Smooth muscle cell (in vitro differentiated cells): Measurements from ENCODE around the gene DHX15. TPM values are rescaled to one million over a fixed set of nuclear protein-coding genes. Genes with fewer than 3 reads are reported as not detected.

Source experiments
- DNase-seq: peaks from one replicate; lab custom pipeline; 2025; ENCODE audit not compliant: unreplicated experiment; lab: John Stamatoyannopoulos, UW
- H2AFZ ChIP-seq: fragments of 200-600 bp; sonication (generic); 2 replicates; pipeline ENCODE4 v1.6.0; 2016; ENCODE audit warnings: antibody characterized with exemption, low read depth, mild to moderate bottlenecking
- H3F3A ChIP-seq: fragments of 200-600 bp; sonication (generic); 2 replicates; pipeline ENCODE4 v1.6.0; 2017; ENCODE audit warnings: antibody characterized with exemption, low read depth
- H3K27ac ChIP-seq: fragments of 200-600 bp; sonication (generic); 2 replicates; pipeline ENCODE4 v1.5.1; 2016; ENCODE audit warnings: low read depth, mild to moderate bottlenecking
- H3K27me3 ChIP-seq: fragments of 200-600 bp; sonication (generic); 2 replicates; pipeline ENCODE4 v1.6.1; 2016; ENCODE audit warnings: low read depth, mild to moderate bottlenecking
- H3K36me3 ChIP-seq: fragments of 200-600 bp; sonication (generic); 2 replicates; pipeline ENCODE4 v1.5.1; 2016; ENCODE audit warnings: low read depth
- H3K4me1 ChIP-seq: fragments of 200-600 bp; sonication (generic); 2 replicates; pipeline ENCODE4 v1.5.1; 2016; ENCODE audit warnings: low read depth
- H3K4me2 ChIP-seq: fragments of 200-600 bp; sonication (generic); 2 replicates; pipeline ENCODE4 v1.6.0; 2016; ENCODE audit warnings: mild to moderate bottlenecking
- H3K4me3 ChIP-seq: fragments of 200-600 bp; sonication (generic); 2 replicates; pipeline ENCODE4 v1.5.1; 2016; ENCODE audit warnings: mild to moderate bottlenecking
- H3K79me2 ChIP-seq: fragments of 200-600 bp; sonication (generic); 2 replicates; pipeline ENCODE4 v1.6.0; 2016; ENCODE audit warnings: low read depth, mild to moderate bottlenecking
- H3K9ac ChIP-seq: fragments of 200-600 bp; sonication (generic); 2 replicates; pipeline ENCODE4 v1.6.0; 2016; ENCODE audit warnings: low read depth
- H3K9me3 ChIP-seq: fragments of 200-600 bp; sonication (generic); replicated peaks from 2 replicates; pipeline ENCODE4 v1.5.1; 2016; ENCODE audit warnings: low read depth
- H4K20me1 ChIP-seq: fragments of 200-600 bp; sonication (generic); 2 replicates; pipeline ENCODE4 v1.6.0; 2016; ENCODE audit warnings: low read depth
- WGBS: methylation state at CpG from one replicate; pipeline ENCODE4 v1.1.7; 2016; ENCODE audit warnings: low lambda C conversion rate; 5-methylcytosine and 5-hydroxymethylcytosine counted together
- polyA plus RNA-seq: library from polyadenylated mRNA; unstranded; fragments of >200 nt; fragmentation: Nextera tagmentation; extraction: Ambion mirVana; gene quantifications from 2 replicates; pipeline ENCODE4 v1.2.1, GENCODE V29; 2016
- total RNA-seq: library from RNA; depleted of rRNA; stranded (reverse); fragments of >200 nt; gene quantifications from 2 replicates; pipeline ENCODE4 v1.2.3, GENCODE V29; 2014
- TF ChIP-seq, protein P1 (sequence below): fragments of 200-600 bp; sonication (generic); IDR thresholded peaks from 2 replicates; pipeline ENCODE4 v1.5.1; 2017; ENCODE audit warnings: borderline replicate concordance, mild to moderate bottlenecking, antibody characterized with exemption; ENCODE audit not compliant: insufficient read depth, poor library complexity, severe bottlenecking

The DHX15 gene
- total and polyA plus RNA-seq, 2 experiments from 2014 or later = 69.8 to 168 TPM

DNA sequence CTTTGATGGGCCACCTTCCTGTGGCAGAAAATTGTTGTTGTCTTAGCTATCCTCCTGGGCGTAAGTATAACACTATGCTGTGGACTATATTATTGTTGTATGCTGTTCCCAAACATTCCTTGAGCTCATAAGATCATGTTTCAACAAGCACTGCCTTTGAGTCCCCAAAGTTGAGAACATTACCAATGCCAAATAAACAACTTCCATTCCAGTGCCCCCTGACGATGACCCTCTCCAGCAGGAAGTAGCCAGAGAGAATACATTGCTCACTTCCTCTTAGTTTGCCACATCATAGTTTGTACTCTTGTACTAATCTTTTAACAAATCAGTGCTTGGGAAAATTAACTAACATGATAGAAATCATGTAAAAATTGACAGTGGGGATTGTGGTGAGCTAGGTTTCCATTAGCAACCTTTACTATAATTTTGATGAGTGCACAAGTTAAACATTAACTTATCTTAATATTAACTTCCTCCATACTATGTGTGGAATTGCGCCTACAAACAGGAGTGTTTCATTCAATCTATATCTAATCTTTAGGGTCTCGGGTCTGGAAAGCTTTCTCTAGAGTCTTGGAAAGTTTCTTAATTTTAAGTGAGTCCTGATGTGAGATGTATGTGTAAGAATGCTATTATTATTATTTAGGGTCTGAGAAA is 20.3 kb upstream of the DHX15 start:
- no peak overlapping the region for H3K27ac ChIP-seq
- no peaks in the 10 kb centered on the region for H3K4me1 ChIP-seq
- H3K27me3 ChIP-seq = no peaks in the 10 kb centered on the region
- no peak overlapping the region for H2AFZ ChIP-seq
- H3K9me3 ChIP-seq = no peaks in the 10 kb centered on the region
- TF ChIP-seq, protein P1, sequence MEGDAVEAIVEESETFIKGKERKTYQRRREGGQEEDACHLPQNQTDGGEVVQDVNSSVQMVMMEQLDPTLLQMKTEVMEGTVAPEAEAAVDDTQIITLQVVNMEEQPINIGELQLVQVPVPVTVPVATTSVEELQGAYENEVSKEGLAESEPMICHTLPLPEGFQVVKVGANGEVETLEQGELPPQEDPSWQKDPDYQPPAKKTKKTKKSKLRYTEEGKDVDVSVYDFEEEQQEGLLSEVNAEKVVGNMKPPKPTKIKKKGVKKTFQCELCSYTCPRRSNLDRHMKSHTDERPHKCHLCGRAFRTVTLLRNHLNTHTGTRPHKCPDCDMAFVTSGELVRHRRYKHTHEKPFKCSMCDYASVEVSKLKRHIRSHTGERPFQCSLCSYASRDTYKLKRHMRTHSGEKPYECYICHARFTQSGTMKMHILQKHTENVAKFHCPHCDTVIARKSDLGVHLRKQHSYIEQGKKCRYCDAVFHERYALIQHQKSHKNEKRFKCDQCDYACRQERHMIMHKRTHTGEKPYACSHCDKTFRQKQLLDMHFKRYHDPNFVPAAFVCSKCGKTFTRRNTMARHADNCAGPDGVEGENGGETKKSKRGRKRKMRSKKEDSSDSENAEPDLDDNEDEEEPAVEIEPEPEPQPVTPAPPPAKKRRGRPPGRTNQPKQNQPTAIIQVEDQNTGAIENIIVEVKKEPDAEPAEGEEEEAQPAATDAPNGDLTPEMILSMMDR = no peak
- no peaks in the 10 kb centered on the region for H4K20me1 ChIP-seq
- H3K79me2 ChIP-seq = no peaks in the 10 kb centered on the region
- no peak overlapping the region for H3K9ac ChIP-seq
- WGBS = 80% methylated on average over 4 of the region's 4 CpGs
- H3F3A ChIP-seq = no peaks in the 10 kb centered on the region
- H3K36me3 ChIP-seq = no peaks in the 10 kb centered on the region
- DNase-seq = no peak
- H3K4me3 ChIP-seq = no peak overlapping the region
- H3K4me2 ChIP-seq = no peak overlapping the region

- Histone ChIP-seq H3K27ac (no peak overlapping the region), H3K9me3 (no peaks in the 10 kb centered on the region), H3K4me1 (no peaks in the 10 kb centered on the region), H2AFZ (no peak overlapping the region), H3K79me2 (no peaks in the 10 kb centered on the region), H3K27me3 (no peaks in the 10 kb centered on the region), H3K4me3 (no peak overlapping the region), H3K9ac (no peak overlapping the region), H3K4me2 (no peak overlapping the region), H3F3A (no peaks in the 10 kb centered on the region), H4K20me1 (no peaks in the 10 kb centered on the region), H3K36me3 (no peaks in the 10 kb centered on the region)
- 95% methylated on average over 6 of the region's 6 CpGs for WGBS
- DNase-seq = no peak
- TF ChIP-seq, protein P1 = no peak
Observed at GRCh38 chr4:24603343-24603742, 19.0 kb upstream of the DHX15 start.

- Histone ChIP-seq H3K4me3 (no peak overlapping the region), H3K27ac (no peak overlapping the region), H2AFZ (no peak overlapping the region), H3K4me1 (no peaks in the 10 kb centered on the region), H3F3A (no peaks in the 10 kb centered on the region), H3K36me3 (no peaks in the 10 kb centered on the region), H3K9me3 (no peaks in the 10 kb centered on the region), H3K4me2 (no peak overlapping the region), H4K20me1 (no peaks in the 10 kb centered on the region), H3K9ac (no peak overlapping the region), H3K27me3 (no peaks in the 10 kb centered on the region), H3K79me2 (no peaks in the 10 kb centered on the region)
- 100% methylated on average over 1 of the region's 1 CpG for WGBS
- no peak for DNase-seq
- TF ChIP-seq, protein P1 = no peak
Observed at GRCh38 chr4:24601121-24601520, 16.8 kb upstream of the DHX15 start.

- WGBS = 92% methylated on average over 22 of the region's 22 CpGs
- no peaks in the 10 kb centered on the region for H3K79me2 ChIP-seq
- H3K9me3 ChIP-seq = no peaks in the 10 kb centered on the region
- H3K9ac ChIP-seq = no peak overlapping the region
- H3K4me3 ChIP-seq = no peak overlapping the region
- DNase-seq = no peak
- H3K36me3 ChIP-seq = no peaks in the 10 kb centered on the region
- peaks cover 9% of the 10 kb centered on the region for H3K4me1 ChIP-seq
- H3K4me2 ChIP-seq = no peak overlapping the region
- TF ChIP-seq, protein P1 = no peak
- no peaks in the 10 kb centered on the region for H4K20me1 ChIP-seq
- no peaks in the 10 kb centered on the region for H3K27me3 ChIP-seq
- H3K27ac ChIP-seq = no peak overlapping the region
- H3F3A ChIP-seq = peaks cover 5% of the 10 kb centered on the region
- H2AFZ ChIP-seq = no peak overlapping the region
Observed at GRCh38 chr4:24599275-24599674, 14.9 kb upstream of the DHX15 start.
